Liver (tissue), 9 donors: ENCODE results near the gene SKAP2. TPM values are rescaled to one million over a fixed set of nuclear protein-coding genes. Genes with fewer than 3 reads are reported as not detected.

ENCODE experiments used
- DNase-seq: peaks from one replicate; pipeline ENCODE4 v3.0.0-alpha.2; 2017; ENCODE audit warnings: low spot score
- H3K27ac ChIP-seq, 2 donors: one replicate each; pipeline ENCODE4 v1.7.0; 2013; ENCODE audit warnings: inconsistent platforms in 2 of 2, low read length in 2 of 2, control low read depth in 1 of 2, low read depth in 1 of 2, mild to moderate bottlenecking in 1 of 2
- H3K27me3 ChIP-seq, 4 donors: one replicate each; pipeline versions ENCODE4 v1.6.1 to v1.7.0; 2013; ENCODE audit warnings: low read length in 3 of 4, inconsistent platforms in 1 of 4, mild to moderate bottlenecking in 1 of 4, moderate library complexity in 1 of 4; ENCODE audit not compliant: control insufficient read depth in 4 of 4, insufficient read depth in 4 of 4
- H3K36me3 ChIP-seq, 4 donors: one replicate each; pipeline versions ENCODE4 v1.6.1 to v1.7.0; 2013; ENCODE audit warnings: low read length in 3 of 4, mild to moderate bottlenecking in 3 of 4, low read depth in 1 of 4, moderate library complexity in 1 of 4; ENCODE audit not compliant: control insufficient read depth in 4 of 4, insufficient read depth in 3 of 4
- H3K4me1 ChIP-seq, 4 donors: one replicate each; pipeline versions ENCODE4 v1.6.1 to v1.7.0; 2013; ENCODE audit warnings: low read length in 3 of 4, mild to moderate bottlenecking in 3 of 4, moderate library complexity in 1 of 4; ENCODE audit not compliant: control insufficient read depth in 4 of 4, insufficient read depth in 4 of 4
- H3K4me3 ChIP-seq, 3 donors: one replicate each; pipeline versions ENCODE4 v1.6.1 to v1.7.0; 2013; ENCODE audit warnings: low read length in 3 of 3, control low read depth in 1 of 3, low read depth in 1 of 3, mild to moderate bottlenecking in 1 of 3
- H3K9ac ChIP-seq, 2 donors: one replicate each; pipeline ENCODE4 v1.7.0; 2013; ENCODE audit warnings: low read length in 2 of 2, mild to moderate bottlenecking in 2 of 2, moderate library complexity in 2 of 2, control low read depth in 1 of 2, low read depth in 1 of 2
- H3K9me3 ChIP-seq, 4 donors: one replicate each; pipeline versions ENCODE4 v1.6.1 to v1.7.0; 2013; ENCODE audit warnings: low read length in 3 of 4; ENCODE audit not compliant: control insufficient read depth in 4 of 4
- ATF3 ChIP-seq: IDR thresholded peaks from 2 replicates; pipeline ENCODE4 v1.6.1; 2016; ENCODE audit warnings: antibody characterized with exemption
- CTCF ChIP-seq: fragments of 150-350 bp; IDR thresholded peaks from 2 replicates; pipeline ENCODE4 v1.5.1; 2017; ENCODE audit warnings: improper control_type of control experiment, low read depth, low read length; ENCODE audit not compliant: missing input control
- EGR1 ChIP-seq, 2 donors: IDR thresholded peaks; 2 replicates each; pipeline ENCODE4 v1.6.1; 2016 to 2018; ENCODE audit warnings: antibody characterized with exemption in 2 of 2, low read depth in 2 of 2
- FOXA1 ChIP-seq: IDR thresholded peaks from 2 replicates; pipeline ENCODE4 v1.6.1; 2016; ENCODE audit warnings: antibody characterized with exemption
- FOXA2 ChIP-seq: IDR thresholded peaks from 2 replicates; pipeline ENCODE4 v1.6.1; 2016; ENCODE audit warnings: antibody characterized with exemption
- GABPA ChIP-seq, 2 donors: IDR thresholded peaks in 1 of 2; conservative IDR thresholded peaks in 1 of 2; 2 replicates each; pipeline ENCODE4 v1.6.1; 2016; ENCODE audit warnings: antibody characterized with exemption in 2 of 2, mild to moderate bottlenecking in 1 of 2, moderate library complexity in 1 of 2
- HNF4G ChIP-seq: IDR thresholded peaks from 2 replicates; pipeline ENCODE4 v1.6.1; 2016; ENCODE audit warnings: antibody characterized with exemption
- MAX ChIP-seq: IDR thresholded peaks from 2 replicates; pipeline ENCODE4 v1.6.1; 2016; ENCODE audit warnings: antibody characterized with exemption
- RAD21 ChIP-seq, 2 donors: IDR thresholded peaks; 2 replicates each; pipeline ENCODE4 v1.6.1; 2016; ENCODE audit warnings: antibody characterized with exemption in 2 of 2, mild to moderate bottlenecking in 2 of 2
- RXRA ChIP-seq, 2 donors: IDR thresholded peaks; 2 replicates each; pipeline ENCODE4 v1.6.1; 2017 to 2018; ENCODE audit warnings: antibody characterized with exemption in 2 of 2, mild to moderate bottlenecking in 1 of 2
- SP1 ChIP-seq: IDR thresholded peaks from 2 replicates; pipeline ENCODE4 v1.6.1; 2018; ENCODE audit warnings: antibody characterized with exemption, mild to moderate bottlenecking
- TAF1 ChIP-seq: conservative IDR thresholded peaks from 2 replicates; pipeline ENCODE4 v1.6.1; 2016; ENCODE audit warnings: antibody characterized with exemption, mild to moderate bottlenecking
- YY1 ChIP-seq: IDR thresholded peaks from 2 replicates; pipeline ENCODE4 v1.6.1; 2016; ENCODE audit warnings: antibody characterized with exemption, mild to moderate bottlenecking
- ZBTB33 ChIP-seq: IDR thresholded peaks from 2 replicates; pipeline ENCODE4 v1.6.1; 2016; ENCODE audit warnings: antibody characterized with exemption
- WGBS: extraction: QIAGEN DNeasy Blood & Tissue Kit; methylation state at CpG from one replicate; pipeline ENCODE4 v1.1.7; 2013; 5-methylcytosine and 5-hydroxymethylcytosine counted together
- polyA plus RNA-seq, 2 donors: library from polyadenylated mRNA; stranded (reverse) in 1 of 2; unstranded in 1 of 2; fragments of 200-250 nt in 1 of 2; fragments of >200 nt in 1 of 2; fragmentation: Nextera tagmentation in 1 of 2; extraction: Ambion mirVana in 1 of 2; gene quantifications; one replicate each; pipeline versions ENCODE4 v1.2.1 to v1.2.3, GENCODE V29; 2013 to 2015
- total RNA-seq, 2 donors: library from RNA; depleted of rRNA; stranded (reverse); fragments of >200 nt; gene quantifications; one replicate each; pipeline ENCODE4 v1.2.3, GENCODE V29; 2014
- donor health status: healthy.
- donor health status: healthy.
- donor health status: healthy.
- donor health status: healthy.
- donor health status: healthy.

The SKAP2 gene
- total and polyA plus RNA-seq, 4 donors: 3.4 to 9.2 (median 5.1) TPM

- Histone ChIP-seq H3K4me3 (no peak overlapping the region), H3K27ac (no peak overlapping the region), H3K36me3 (no peaks in the 10 kb centered on the region), H3K27me3 (no peaks in the 10 kb centered on the region), H3K9ac (no peak overlapping the region), H3K4me1 (no peaks in the 10 kb centered on the region), H3K9me3 (no peaks in the 10 kb centered on the region)
- no peak for TF ChIP-seq ATF3
- no peak for TF ChIP-seq TAF1
- no peak for TF ChIP-seq GABPA (IDR thresholded peaks at IDR 0.05 in 1 of 2, conservative IDR thresholded peaks at IDR 0.05 in 1 of 2)
- TF ChIP-seq FOXA1: no peak
- TF ChIP-seq MAX: no peak
- no peak for TF ChIP-seq RXRA (IDR thresholded peaks at IDR 0.05)
- no peak for TF ChIP-seq CTCF
- TF ChIP-seq RAD21 (IDR thresholded peaks at IDR 0.05): no peak
- DNase-seq: no peak
- 86% methylated on average over 1 of the region's 1 CpG for WGBS
Measured at GRCh38 chr7:26683277-26683676, 181.1 kb downstream of the SKAP2 start.

GRCh38 chr7:26681819-26682418 lies 182.5 kb downstream of the SKAP2 start:
- Histone ChIP-seq H3K4me1 (no peaks in the 10 kb centered on the region), H3K4me3 (no peak overlapping the region), H3K27me3 (no peaks in the 10 kb centered on the region), H3K9me3 (no peaks in the 10 kb centered on the region), H3K9ac (no peak overlapping the region), H3K27ac (no peak overlapping the region), H3K36me3 (no peaks in the 10 kb centered on the region)
- DNase-seq: no peak
- 48% methylated on average over 3 of the region's 3 CpGs for WGBS
- TF ChIP-seq FOXA1 (no peak), YY1 (peak; percentile 71), FOXA2 (no peak), HNF4G (no peak), CTCF (peak; percentile 74), ATF3 (no peak), MAX (no peak), GABPA (IDR thresholded peaks at IDR 0.05 in 1 of 2, conservative IDR thresholded peaks at IDR 0.05 in 1 of 2) (no peak), ZBTB33 (no peak), EGR1 (IDR thresholded peaks at IDR 0.05; ENCODE audit: low read depth in 2 of 2) (no peak), RXRA (IDR thresholded peaks at IDR 0.05) (no peak), RAD21 (IDR thresholded peaks at IDR 0.05) (peak; percentile 72 to 79), SP1 (no peak)
